ENCODE data around the gene PLPP3.

PLPP3 gene

GRCh38 chr1:56508523-56508983, 70.8 kb downstream of the PLPP3 start:
- no peak for DNase-seq (ENCODE audit: extremely low spot score)
- ChIA-PET POLR2A (interaction anchor here (0.9 kb wide), 1 partner anchor 10 kb away, joined by 3 read pairs; no protein-coding TSS in a partner anchor), CTCF (no interaction called here)
- no peak for TF ChIP-seq FOXM1 (IDR thresholded peaks at IDR 0.05; ENCODE audit: borderline replicate concordance)
- TF ChIP-seq ZNF384 (IDR thresholded peaks at IDR 0.05) = no peak
- no peak for TF ChIP-seq HDGF (IDR thresholded peaks at IDR 0.05; ENCODE audit: borderline replicate concordance)
- TF ChIP-seq BHLHE40 (IDR thresholded peaks at IDR 0.05; ENCODE audit: borderline replicate concordance) = no peak
- no peak for TF ChIP-seq FOXK2 (IDR thresholded peaks at IDR 0.05)
- TF ChIP-seq LEF1 (IDR thresholded peaks at IDR 0.05; ENCODE audit: borderline replicate concordance) = no peak
- TF ChIP-seq FOXA1 (IDR thresholded peaks at IDR 0.05) = no peak
- TF ChIP-seq TARDBP (IDR thresholded peaks at IDR 0.05) = no peak
- TF ChIP-seq NFRKB (IDR thresholded peaks at IDR 0.05) = no peak
- no peak for TF ChIP-seq SUZ12 (IDR thresholded peaks at IDR 0.05)
- TF ChIP-seq ARNT (IDR thresholded peaks at IDR 0.05) = no peak
- no peak for TF ChIP-seq SP1 (IDR thresholded peaks at IDR 0.05)
- no peak for TF ChIP-seq L3MBTL2 (conservative IDR thresholded peaks at IDR 0.05)
- no peak for TF ChIP-seq ELF4 (IDR thresholded peaks at IDR 0.05)

GRCh38 chr1:56507925-56508522, 71.3 kb downstream of the PLPP3 start:
- CTCF ChIA-PET = no interaction called here

GRCh38 chr1:56506951-56507491, 72.3 kb downstream of the PLPP3 start:
- TF ChIP-seq HDGF (IDR thresholded peaks at IDR 0.05; ENCODE audit: borderline replicate concordance) (no peak), PKNOX1 (IDR thresholded peaks at IDR 0.05) (no peak), FOXK2 (IDR thresholded peaks at IDR 0.05) (no peak), LEF1 (IDR thresholded peaks at IDR 0.05; ENCODE audit: borderline replicate concordance) (no peak), SP1 (IDR thresholded peaks at IDR 0.05) (no peak), TARDBP (IDR thresholded peaks at IDR 0.05) (no peak), BHLHE40 (IDR thresholded peaks at IDR 0.05; ENCODE audit: borderline replicate concordance) (no peak), SUZ12 (IDR thresholded peaks at IDR 0.05) (no peak), FOXM1 (IDR thresholded peaks at IDR 0.05; ENCODE audit: borderline replicate concordance) (no peak), ELF4 (IDR thresholded peaks at IDR 0.05) (no peak), CTBP1 (IDR thresholded peaks at IDR 0.05; ENCODE audit: borderline replicate concordance) (no peak), NFRKB (IDR thresholded peaks at IDR 0.05) (no peak), FOXA1 (IDR thresholded peaks at IDR 0.05) (no peak)
- ChIA-PET CTCF (no interaction called here), POLR2A (no interaction called here)
- DNase-seq (ENCODE audit: extremely low spot score) = no peak

More at GRCh38 chr1:56507925-56508522, 71.3 kb downstream of the PLPP3 start:
- no peak for DNase-seq (ENCODE audit: extremely low spot score)
- TF ChIP-seq SP1 (IDR thresholded peaks at IDR 0.05) (no peak), CTBP1 (IDR thresholded peaks at IDR 0.05; ENCODE audit: borderline replicate concordance) (no peak)
- POLR2A ChIA-PET = interaction anchor here (0.9 kb wide), 1 partner anchor 10 kb away, joined by 3 read pairs; no protein-coding TSS in a partner anchor

- ChIA-PET CTCF (no interaction called here), POLR2A (no interaction called here)
- TF ChIP-seq ZNF384 (IDR thresholded peaks at IDR 0.05) = no peak
- no peak for TF ChIP-seq FOXM1 (IDR thresholded peaks at IDR 0.05; ENCODE audit: borderline replicate concordance)
- TF ChIP-seq HDGF (IDR thresholded peaks at IDR 0.05; ENCODE audit: borderline replicate concordance) = no peak
- TF ChIP-seq TARDBP (IDR thresholded peaks at IDR 0.05) = no peak
- TF ChIP-seq L3MBTL2 (conservative IDR thresholded peaks at IDR 0.05) = no peak
- no peak for DNase-seq (ENCODE audit: extremely low spot score)
Measured at GRCh38 chr1:56505792-56506743, 73.3 kb downstream of the PLPP3 start.

GRCh38 chr1:56502700-56503245, 76.6 kb downstream of the PLPP3 start:
- ChIA-PET CTCF (no interaction called here), POLR2A (no interaction called here)
- TF ChIP-seq CTBP1 (IDR thresholded peaks at IDR 0.05; ENCODE audit: borderline replicate concordance) = no peak
- no peak for TF ChIP-seq SUZ12 (IDR thresholded peaks at IDR 0.05)
- no peak for TF ChIP-seq FOXK2 (IDR thresholded peaks at IDR 0.05)
- TF ChIP-seq FOXA1 (IDR thresholded peaks at IDR 0.05) = no peak
- no peak for TF ChIP-seq ARNT (IDR thresholded peaks at IDR 0.05)
- TF ChIP-seq TARDBP (IDR thresholded peaks at IDR 0.05) = no peak
- TF ChIP-seq BHLHE40 (IDR thresholded peaks at IDR 0.05; ENCODE audit: borderline replicate concordance) = no peak
- no peak for TF ChIP-seq ELF4 (IDR thresholded peaks at IDR 0.05)
- no peak for TF ChIP-seq LEF1 (IDR thresholded peaks at IDR 0.05; ENCODE audit: borderline replicate concordance)
- no peak for TF ChIP-seq FOXM1 (IDR thresholded peaks at IDR 0.05; ENCODE audit: borderline replicate concordance)
- no peak for TF ChIP-seq SP1 (IDR thresholded peaks at IDR 0.05)
- TF ChIP-seq HDGF (IDR thresholded peaks at IDR 0.05; ENCODE audit: borderline replicate concordance) = no peak
- TF ChIP-seq L3MBTL2 (conservative IDR thresholded peaks at IDR 0.05) = no peak
- no peak for DNase-seq (ENCODE audit: extremely low spot score)

- ChIA-PET CTCF (no interaction called here), POLR2A (no interaction called here)
- TF ChIP-seq FOXM1 (IDR thresholded peaks at IDR 0.05; ENCODE audit: borderline replicate concordance) (no peak), HDGF (IDR thresholded peaks at IDR 0.05; ENCODE audit: borderline replicate concordance) (no peak), L3MBTL2 (conservative IDR thresholded peaks at IDR 0.05) (no peak), SUZ12 (IDR thresholded peaks at IDR 0.05) (no peak), CTBP1 (IDR thresholded peaks at IDR 0.05; ENCODE audit: borderline replicate concordance) (no peak), FOXA1 (IDR thresholded peaks at IDR 0.05) (no peak), ELF4 (IDR thresholded peaks at IDR 0.05) (no peak), TARDBP (IDR thresholded peaks at IDR 0.05) (no peak), LEF1 (IDR thresholded peaks at IDR 0.05; ENCODE audit: borderline replicate concordance) (no peak), NFRKB (IDR thresholded peaks at IDR 0.05) (no peak)
Measured at GRCh38 chr1:56501888-56502287, 77.5 kb downstream of the PLPP3 start.

More at GRCh38 chr1:56501888-56502287, 77.5 kb downstream of the PLPP3 start:
- no peak for DNase-seq (ENCODE audit: extremely low spot score)

Measured in HEK293T (cell line).